ENCODE measurements around the gene MBD3L4.
"Not testable (repeated sequence)": the region's sequence is repeated elsewhere in the genome, so short reads cannot be mapped to it uniquely, and the experiment has no call there.

The MBD3L4 gene

GRCh38 chr19:7049021-7049420 lies 9.0 kb upstream of the MBD3L4 start, which contains the start of gene MBD3L2:
MBD3L2 (plus strand) TSS chr19:7049321; CDS start chr19:7049374, 53 bp downstream.
- not testable (repeated sequence) for H3K36me3 ChIP-seq (ENCODE audit: insufficient read depth, low read length)

GRCh38 chr19:7041563-7041962 lies 1.6 kb upstream of the MBD3L4 start:
- not testable (repeated sequence) for H3K4me3 ChIP-seq (ENCODE audit: low read depth, low read length); H2AFZ ChIP-seq (ENCODE audit: low read length, unreplicated experiment); H3K36me3 ChIP-seq (ENCODE audit: insufficient read depth, low read length); H3K79me2 ChIP-seq (ENCODE audit: control insufficient read depth, insufficient read depth, low read length, unreplicated experiment); H3K27me3 ChIP-seq (ENCODE audit: insufficient read depth, low read length); H3K27ac ChIP-seq (ENCODE audit: low read depth, low read length); H3K4me1 ChIP-seq (ENCODE audit: control insufficient read depth, insufficient read depth, low read length, unreplicated experiment)

More at GRCh38 chr19:7049021-7049420, 9.0 kb upstream of the MBD3L4 start, which contains the start of gene MBD3L2:
- H3K27ac ChIP-seq (ENCODE audit: low read depth, low read length); H3K4me1 ChIP-seq (ENCODE audit: control insufficient read depth, insufficient read depth, low read length, unreplicated experiment); H3K79me2 ChIP-seq (ENCODE audit: control insufficient read depth, insufficient read depth, low read length, unreplicated experiment); H2AFZ ChIP-seq (ENCODE audit: low read length, unreplicated experiment); H3K4me3 ChIP-seq (ENCODE audit: low read depth, low read length); H3K27me3 ChIP-seq (ENCODE audit: insufficient read depth, low read length): not testable (repeated sequence)

GRCh38 chr19:7030278-7030677 lies 9.7 kb downstream of the MBD3L4 start, which contains the start of gene MBD3L5:
MBD3L5 (plus strand) TSS chr19:7030578; CDS start chr19:7030612, 34 bp downstream.
- not testable (repeated sequence) for H3K79me2 ChIP-seq (ENCODE audit: control insufficient read depth, insufficient read depth, low read length, unreplicated experiment); H3K27me3 ChIP-seq (ENCODE audit: insufficient read depth, low read length); H3K4me1 ChIP-seq (ENCODE audit: control insufficient read depth, insufficient read depth, low read length, unreplicated experiment); H3K36me3 ChIP-seq (ENCODE audit: insufficient read depth, low read length); H3K4me3 ChIP-seq (ENCODE audit: low read depth, low read length); H2AFZ ChIP-seq (ENCODE audit: low read length, unreplicated experiment); H3K27ac ChIP-seq (ENCODE audit: low read depth, low read length)

GRCh38 chr19:7028790-7029189 lies 11.2 kb downstream of the MBD3L4 start:
- not testable (repeated sequence) for H3K4me1 ChIP-seq (ENCODE audit: control insufficient read depth, insufficient read depth, low read length, unreplicated experiment); H3K4me3 ChIP-seq (ENCODE audit: low read depth, low read length); H3K79me2 ChIP-seq (ENCODE audit: control insufficient read depth, insufficient read depth, low read length, unreplicated experiment); H3K27ac ChIP-seq (ENCODE audit: low read depth, low read length); H3K27me3 ChIP-seq (ENCODE audit: insufficient read depth, low read length); H2AFZ ChIP-seq (ENCODE audit: low read length, unreplicated experiment); H3K36me3 ChIP-seq (ENCODE audit: insufficient read depth, low read length)

- H2AFZ ChIP-seq (ENCODE audit: low read length, unreplicated experiment); H3K4me3 ChIP-seq (ENCODE audit: low read depth, low read length); H3K36me3 ChIP-seq (ENCODE audit: insufficient read depth, low read length); H3K27ac ChIP-seq (ENCODE audit: low read depth, low read length); H3K27me3 ChIP-seq (ENCODE audit: insufficient read depth, low read length); H3K4me1 ChIP-seq (ENCODE audit: control insufficient read depth, insufficient read depth, low read length, unreplicated experiment); H3K79me2 ChIP-seq (ENCODE audit: control insufficient read depth, insufficient read depth, low read length, unreplicated experiment): not testable (repeated sequence)
Observed at GRCh38 chr19:7021331-7021730, 18.6 kb downstream of the MBD3L4 start, which contains the start of gene MBD3L2B. MBD3L2B (minus strand) TSS chr19:7021431; CDS start chr19:7021397, 34 bp downstream.

- H2AFZ ChIP-seq (ENCODE audit: low read length, unreplicated experiment) = no peak overlapping the region
- no peaks in the 10 kb centered on the region for H3K79me2 ChIP-seq (ENCODE audit: control insufficient read depth, insufficient read depth, low read length, unreplicated experiment)
- no peaks in the 10 kb centered on the region for H3K36me3 ChIP-seq (ENCODE audit: insufficient read depth, low read length)
- H3K4me3 ChIP-seq (ENCODE audit: low read depth, low read length) = no peak overlapping the region
- H3K4me1 ChIP-seq (ENCODE audit: control insufficient read depth, insufficient read depth, low read length, unreplicated experiment) = no peaks in the 10 kb centered on the region
- peaks cover 11% of the 10 kb centered on the region for H3K27me3 ChIP-seq (ENCODE audit: insufficient read depth, low read length)
- no peak overlapping the region for H3K27ac ChIP-seq (ENCODE audit: low read depth, low read length)
Observed at GRCh38 chr19:7018828-7019227, 21.2 kb downstream of the MBD3L4 start.

GRCh38 chr19:7013678-7014077 lies 26.3 kb downstream of the MBD3L4 start:
- no peak overlapping the region for H3K27ac ChIP-seq (ENCODE audit: low read depth, low read length)
- H3K4me3 ChIP-seq (ENCODE audit: low read depth, low read length) = no peak overlapping the region
- H3K36me3 ChIP-seq (ENCODE audit: insufficient read depth, low read length) = no peaks in the 10 kb centered on the region
- no peaks in the 10 kb centered on the region for H3K4me1 ChIP-seq (ENCODE audit: control insufficient read depth, insufficient read depth, low read length, unreplicated experiment)
- H2AFZ ChIP-seq (ENCODE audit: low read length, unreplicated experiment) = no peak overlapping the region
- peaks cover 11% of the 10 kb centered on the region for H3K27me3 ChIP-seq (ENCODE audit: insufficient read depth, low read length)
- H3K79me2 ChIP-seq (ENCODE audit: control insufficient read depth, insufficient read depth, low read length, unreplicated experiment) = no peaks in the 10 kb centered on the region

- H2AFZ ChIP-seq (ENCODE audit: low read length, unreplicated experiment) = no peak overlapping the region
Observed at GRCh38 chr19:7010722-7011593, 29.0 kb downstream of the MBD3L4 start.

GRCh38 chr19:7007859-7008258 lies 32.1 kb downstream of the MBD3L4 start:
- Histone ChIP-seq H3K4me3 (ENCODE audit: low read depth, low read length) (no peak overlapping the region), H3K79me2 (ENCODE audit: control insufficient read depth, insufficient read depth, low read length, unreplicated experiment) (no peaks in the 10 kb centered on the region), H3K36me3 (ENCODE audit: insufficient read depth, low read length) (no peaks in the 10 kb centered on the region), H2AFZ (ENCODE audit: low read length, unreplicated experiment) (no peak overlapping the region), H3K27ac (ENCODE audit: low read depth, low read length) (no peak overlapping the region), H3K27me3 (ENCODE audit: insufficient read depth, low read length) (no peaks in the 10 kb centered on the region; the same call in 1 of the 2 replicates), H3K4me1 (ENCODE audit: control insufficient read depth, insufficient read depth, low read length, unreplicated experiment) (no peaks in the 10 kb centered on the region)

More at GRCh38 chr19:7010722-7011593, 29.0 kb downstream of the MBD3L4 start:
- Histone ChIP-seq H3K79me2 (ENCODE audit: control insufficient read depth, insufficient read depth, low read length, unreplicated experiment) (no peaks in the 10 kb centered on the region), H3K36me3 (ENCODE audit: insufficient read depth, low read length) (no peaks in the 10 kb centered on the region), H3K27ac (ENCODE audit: low read depth, low read length) (no peak overlapping the region), H3K4me3 (ENCODE audit: low read depth, low read length) (no peak overlapping the region), H3K4me1 (ENCODE audit: control insufficient read depth, insufficient read depth, low read length, unreplicated experiment) (no peaks in the 10 kb centered on the region), H3K27me3 (ENCODE audit: insufficient read depth, low read length) (peaks cover 8% of the 10 kb centered on the region)

GRCh38 chr19:7006135-7006704 lies 33.8 kb downstream of the MBD3L4 start:
- Histone ChIP-seq H2AFZ (ENCODE audit: low read length, unreplicated experiment) (no peak overlapping the region), H3K79me2 (ENCODE audit: control insufficient read depth, insufficient read depth, low read length, unreplicated experiment) (no peaks in the 10 kb centered on the region), H3K27me3 (ENCODE audit: insufficient read depth, low read length) (peaks cover 4% of the 10 kb centered on the region), H3K27ac (ENCODE audit: low read depth, low read length) (no peak overlapping the region), H3K4me3 (ENCODE audit: low read depth, low read length) (no peak overlapping the region), H3K4me1 (ENCODE audit: control insufficient read depth, insufficient read depth, low read length, unreplicated experiment) (no peaks in the 10 kb centered on the region), H3K36me3 (ENCODE audit: insufficient read depth, low read length) (no peaks in the 10 kb centered on the region)
